ENCODE results near the gene APOBEC3B.
"Not testable (repeated sequence)": the region's sequence is repeated elsewhere in the genome, so short reads cannot be mapped to it uniquely, and the experiment has no call there.

The APOBEC3B gene

GRCh38 chr22:38965614-38966379, 16.4 kb upstream of the APOBEC3B start:
- in situ Hi-C loops (cut with MboI; ENCODE audit: low sequenced_read_pairs): no loop called here

- in situ Hi-C loops (cut with MboI; ENCODE audit: low sequenced_read_pairs): no loop called here
Observed at GRCh38 chr22:38966380-38966702, 15.8 kb upstream of the APOBEC3B start.

GRCh38 chr22:38966942-38967341, 15.2 kb upstream of the APOBEC3B start:
- in situ Hi-C loops (cut with MboI; ENCODE audit: low sequenced_read_pairs): no loop called here

DNA sequence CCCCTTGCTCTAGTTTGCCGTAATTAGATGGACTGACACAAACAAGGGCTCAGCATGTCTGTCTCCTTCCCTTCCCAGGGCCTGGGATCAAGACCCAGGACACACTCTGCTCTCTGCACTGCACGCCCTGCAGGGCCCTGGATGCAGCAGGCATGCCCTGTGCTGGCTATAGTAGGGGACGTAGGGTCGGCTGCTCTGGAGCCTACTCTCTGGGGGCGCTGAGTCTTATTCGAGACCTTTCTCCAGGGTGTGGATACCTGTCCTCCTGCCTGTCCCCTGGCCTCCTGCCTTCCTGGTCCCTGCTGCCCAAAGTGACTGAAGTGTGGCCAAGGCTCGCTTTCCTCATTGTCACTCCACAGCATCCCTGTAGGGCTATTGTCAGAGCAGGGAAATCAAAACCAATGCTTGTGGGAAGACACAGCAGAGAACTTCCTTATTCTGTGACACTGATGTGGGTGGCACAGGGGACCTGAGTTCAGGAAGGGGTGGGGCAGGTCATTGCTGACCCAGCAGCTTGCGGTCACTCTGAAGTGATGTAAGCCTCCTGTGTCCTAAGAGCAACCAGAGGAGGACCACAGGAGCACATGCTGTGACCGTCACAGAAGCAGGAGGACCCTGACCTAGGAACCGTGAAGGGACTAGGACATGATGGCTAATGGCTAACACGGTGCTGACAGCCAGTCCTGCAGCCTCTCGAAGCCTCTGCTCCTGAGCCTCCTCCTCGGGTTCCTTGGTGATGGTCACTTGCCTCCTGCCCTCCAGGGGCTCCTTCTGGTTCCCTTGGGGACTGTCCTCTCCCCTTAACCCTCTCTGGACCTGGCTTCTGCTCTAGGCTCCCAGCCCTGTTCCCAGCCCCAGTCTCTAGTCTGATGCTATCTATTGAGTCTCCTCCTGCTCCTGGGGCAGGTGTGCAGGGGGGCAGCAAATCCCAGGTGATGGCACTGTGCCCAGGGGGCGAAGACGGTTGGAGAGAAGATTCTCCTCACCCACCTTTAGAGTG, 14.4 kb upstream of the APOBEC3B start:
- in situ Hi-C loops (cut with MboI; ENCODE audit: low sequenced_read_pairs): no loop called here

- in situ Hi-C loops (cut with MboI; ENCODE audit: low sequenced_read_pairs): no loop called here
Observed at GRCh38 chr22:38968801-38969200, 13.3 kb upstream of the APOBEC3B start.

- in situ Hi-C loops (cut with MboI; ENCODE audit: low sequenced_read_pairs): no loop called here
Observed at GRCh38 chr22:38970551-38970950, 11.6 kb upstream of the APOBEC3B start.

- in situ Hi-C loops (cut with MboI; ENCODE audit: low sequenced_read_pairs): no loop called here
Observed at GRCh38 chr22:38971202-38971601, 10.9 kb upstream of the APOBEC3B start.

DNA sequence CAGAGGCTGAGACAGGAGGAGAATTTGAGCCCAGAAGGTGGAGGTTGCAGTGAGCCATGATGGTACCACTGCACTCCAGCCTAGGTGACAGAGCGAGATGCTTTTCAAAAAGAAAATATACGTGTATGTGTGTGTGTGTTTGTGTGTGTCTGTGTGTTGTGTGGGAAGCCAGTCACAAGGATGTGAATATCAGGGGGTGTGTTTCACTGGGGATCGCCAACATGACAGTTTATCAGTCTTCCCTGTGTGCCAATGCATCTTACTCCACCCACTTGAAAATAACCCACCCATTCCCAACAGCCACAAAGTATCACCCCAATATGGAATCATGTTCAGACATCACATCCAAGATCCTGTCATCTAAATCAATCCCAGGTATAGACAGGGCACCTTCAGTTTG, 10.4 kb upstream of the APOBEC3B start:
- in situ Hi-C loops (cut with MboI; ENCODE audit: low sequenced_read_pairs): no loop called here

DNA sequence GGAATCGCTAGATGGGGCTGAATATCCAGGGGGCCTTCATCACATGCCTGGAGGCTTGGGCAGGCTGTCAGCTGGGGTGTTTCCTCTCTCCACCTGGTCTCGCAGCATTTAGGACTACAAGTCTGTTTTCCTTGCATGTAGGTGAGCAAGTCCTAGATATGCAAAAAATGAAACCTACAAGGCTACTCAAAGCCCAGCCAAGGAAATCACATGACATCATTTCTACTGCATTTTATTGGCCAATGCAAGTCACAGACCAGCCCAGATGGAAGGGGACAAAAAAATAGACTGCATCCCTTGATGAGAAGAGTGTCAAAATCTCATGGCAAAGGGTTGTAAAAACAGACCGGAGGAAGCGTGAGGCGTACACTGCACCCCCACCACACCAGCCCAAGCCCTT, 9.6 kb upstream of the APOBEC3B start:
- in situ Hi-C loops (cut with MboI; ENCODE audit: low sequenced_read_pairs): no loop called here

DNA sequence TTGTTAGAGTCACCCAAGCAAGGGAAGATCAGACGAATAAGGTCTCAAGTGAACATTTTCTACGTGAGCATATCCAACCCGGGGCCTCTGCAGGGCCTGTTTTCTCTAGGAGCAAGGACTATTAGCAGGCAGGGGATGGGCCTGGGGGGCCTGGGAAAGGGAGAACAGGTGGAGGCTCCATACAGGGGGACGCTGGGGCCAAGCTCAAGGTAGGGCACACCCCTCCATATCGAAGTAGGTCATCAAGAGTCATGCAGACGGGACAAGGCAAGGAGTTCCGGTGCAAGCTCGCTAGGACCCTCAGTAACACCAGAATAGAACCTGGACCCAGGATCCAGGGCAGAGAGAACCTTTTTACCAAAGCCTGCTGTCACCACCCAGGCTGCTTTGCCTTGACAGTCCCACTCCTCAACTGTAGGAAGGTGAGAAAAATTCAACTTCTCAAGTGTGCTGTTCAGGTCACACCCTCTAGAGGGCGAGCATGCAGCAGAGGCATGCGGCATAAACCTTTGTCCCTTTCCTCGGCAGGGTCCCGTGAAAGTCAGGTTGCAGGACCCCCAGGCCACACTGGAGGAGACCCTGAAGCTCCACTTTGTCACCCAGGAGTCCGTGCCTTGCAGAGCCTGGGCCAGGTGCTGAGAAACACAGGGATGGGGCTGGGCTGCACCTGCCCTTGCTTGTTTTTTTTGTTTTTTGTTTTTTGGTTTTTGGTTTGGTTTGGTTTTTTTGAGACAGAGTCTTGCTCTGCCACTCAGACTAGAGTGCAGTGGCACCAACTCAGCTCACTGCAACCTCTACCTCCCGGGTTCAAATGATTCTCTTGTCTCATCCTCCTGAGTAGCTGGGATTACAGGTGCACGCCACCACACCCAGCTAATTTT, 8.6 kb upstream of the APOBEC3B start:
- in situ Hi-C loops (cut with MboI; ENCODE audit: low sequenced_read_pairs): no loop called here

DNA sequence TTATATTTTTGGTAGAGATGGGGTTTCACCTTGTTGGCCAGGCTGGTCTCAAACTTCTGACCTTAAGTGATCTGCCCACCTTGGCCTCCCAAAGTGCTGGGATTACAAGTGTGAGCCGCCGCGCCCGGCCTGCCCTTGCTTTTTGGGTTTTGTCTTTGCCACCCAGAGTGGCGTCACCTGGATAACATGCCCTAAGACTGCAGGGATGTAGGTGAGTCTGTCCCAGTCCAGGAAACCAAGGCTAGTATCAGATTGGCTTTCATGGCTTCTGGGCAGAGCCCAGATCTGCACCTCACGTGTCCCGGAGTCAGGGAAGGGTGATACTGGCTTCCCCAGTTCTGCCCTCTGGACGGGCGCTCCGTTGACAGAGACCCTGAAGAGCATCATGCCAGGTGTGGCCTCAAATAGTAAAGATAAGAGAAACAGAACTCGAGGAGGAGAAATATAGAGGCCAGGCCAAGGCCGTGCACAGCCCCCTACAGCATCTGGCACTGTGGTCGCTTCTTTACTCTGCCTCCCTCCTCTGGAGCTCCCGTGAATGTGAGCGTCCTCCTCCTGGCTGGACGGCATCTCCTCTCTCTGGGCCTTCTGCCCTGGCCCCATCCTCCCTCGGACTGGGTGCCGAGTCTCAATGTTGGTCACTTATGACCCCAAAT, 7.8 kb upstream of the APOBEC3B start:
- in situ Hi-C loops (cut with MboI; ENCODE audit: low sequenced_read_pairs): no loop called here

DNA sequence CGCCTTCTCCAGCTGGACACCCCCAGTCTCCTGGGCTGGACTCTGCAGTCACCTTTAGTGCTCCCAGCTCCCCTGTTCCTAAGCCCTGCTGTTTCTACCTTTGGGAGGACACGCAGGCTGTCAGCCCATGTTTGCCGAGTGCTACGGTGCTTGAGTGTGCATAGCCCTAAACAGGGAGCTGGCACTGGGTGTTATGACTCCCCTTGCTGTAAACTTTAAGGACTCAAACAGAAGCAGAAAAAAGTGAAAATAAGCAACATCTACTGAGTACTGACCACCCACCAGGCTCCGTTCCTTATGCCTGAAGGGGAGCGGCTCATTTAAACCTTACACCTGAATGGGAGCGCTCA, 7.3 kb upstream of the APOBEC3B start:
- in situ Hi-C loops (cut with MboI; ENCODE audit: low sequenced_read_pairs): no loop called here

DNA sequence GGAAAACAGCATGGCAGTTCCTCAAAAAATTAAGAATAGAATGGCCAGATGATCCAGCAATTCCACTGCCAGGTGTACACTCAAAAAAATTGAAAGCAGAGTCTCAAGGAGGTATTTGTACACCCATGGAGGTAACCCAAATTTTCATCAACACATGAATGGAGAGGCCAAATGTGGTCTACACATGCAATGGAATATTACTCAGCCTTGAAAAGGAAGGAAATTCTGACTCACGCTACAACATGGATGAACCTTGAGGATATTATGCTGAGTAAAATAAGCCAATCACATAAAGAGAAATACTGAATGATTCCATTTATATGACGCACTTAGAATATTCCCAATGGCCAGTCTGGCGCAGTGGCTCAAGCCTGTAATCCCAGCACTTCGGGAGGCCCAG, 4.9 kb upstream of the APOBEC3B start:
- in situ Hi-C loops (cut with MboI; ENCODE audit: low sequenced_read_pairs): not testable (repeated sequence)

DNA sequence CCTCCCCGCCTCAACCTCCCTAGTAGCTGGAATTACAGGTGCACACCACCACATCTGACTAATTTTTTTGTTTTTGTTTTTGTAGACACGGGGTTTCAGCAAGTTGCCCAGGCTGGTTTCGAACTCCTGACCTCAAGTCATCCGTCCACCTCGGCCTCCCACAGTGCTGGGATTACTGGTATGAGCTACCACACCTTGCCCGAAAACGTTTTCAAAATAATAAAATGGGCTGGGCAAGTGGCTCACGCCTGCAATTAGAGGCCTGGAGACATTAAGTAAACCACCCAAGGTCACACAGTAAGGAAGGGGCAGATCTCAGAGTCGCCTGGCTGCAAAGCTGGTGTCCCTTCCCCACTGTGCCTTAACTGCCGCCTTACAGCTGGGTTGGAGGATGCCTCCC, 1.6 kb upstream of the APOBEC3B start:
- in situ Hi-C loops (cut with MboI; ENCODE audit: low sequenced_read_pairs): not testable (repeated sequence)

DNA sequence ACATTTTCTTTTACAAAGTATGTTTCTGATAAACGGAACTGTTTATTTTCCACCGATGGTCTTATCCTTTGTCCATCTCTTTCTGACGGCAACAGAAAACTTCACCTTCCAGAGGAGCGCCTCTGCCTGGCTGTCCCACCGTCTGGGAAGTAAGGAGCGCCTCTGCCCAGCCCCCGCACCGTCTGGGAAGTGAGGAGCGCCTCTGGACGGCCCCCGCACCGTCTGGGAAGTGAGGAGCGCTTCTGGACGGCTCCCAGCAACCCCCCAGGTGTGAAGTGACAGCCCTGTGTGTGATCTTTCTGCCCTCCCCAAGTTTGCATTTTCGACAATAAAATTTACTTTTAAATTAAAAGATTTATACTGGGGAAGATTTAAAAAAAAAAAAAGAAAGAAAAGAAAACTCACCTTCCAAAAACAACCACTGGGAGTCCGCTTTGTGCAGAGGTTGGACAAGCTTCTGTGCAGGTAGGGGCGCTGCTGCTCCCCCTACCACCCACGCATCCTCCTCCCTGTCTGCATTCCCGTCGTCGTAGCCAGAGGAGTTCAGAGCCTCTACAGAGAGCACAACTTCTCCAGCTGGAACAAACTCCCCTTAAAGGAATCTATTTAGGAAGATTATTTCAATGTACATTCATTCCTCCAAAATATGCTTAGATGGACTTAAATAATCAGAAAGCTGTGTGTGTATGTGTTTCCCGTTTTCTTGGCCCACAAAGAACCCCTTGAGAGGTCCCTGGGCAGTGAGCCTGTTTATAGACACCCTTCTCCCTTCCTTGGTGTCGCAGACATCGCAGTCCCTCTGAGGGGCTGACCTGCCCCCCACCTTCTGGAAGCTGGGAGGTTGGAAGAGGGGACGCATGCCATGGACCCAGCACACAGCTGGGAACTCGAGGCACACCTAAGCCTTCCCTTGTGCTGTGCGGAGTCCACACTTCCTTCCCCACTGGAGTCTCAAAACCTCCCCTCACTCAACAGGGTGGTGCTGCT, 849 bp upstream of the APOBEC3B start:
- in situ Hi-C loops (cut with MboI; ENCODE audit: low sequenced_read_pairs): no loop called here

GRCh38 chr22:38984224-38984623, 2.1 kb downstream of the APOBEC3B start:
- in situ Hi-C loops (cut with MboI; ENCODE audit: low sequenced_read_pairs): no loop called here

- in situ Hi-C loops (cut with MboI; ENCODE audit: low sequenced_read_pairs): not testable (repeated sequence)
Observed at GRCh38 chr22:38984784-38985757, 2.9 kb downstream of the APOBEC3B start.

GRCh38 chr22:38986629-38987028, 4.5 kb downstream of the APOBEC3B start:
- in situ Hi-C loops (cut with MboI; ENCODE audit: low sequenced_read_pairs): no loop called here

All from HL-60/S4 treated with phorbol 12-myristate 13-acetate at 8.2 ng/mL for 4 days and 3 days (cell line).